GM10266 (cell line): ENCODE measurements around the gene SRRM4.

ENCODE experiments used
- DNase-seq: peaks from one replicate; pipeline ENCODE4 v3.0.0; 2012; ENCODE audit errors: extremely low spot score
- TF ChIP-seq, protein P1 (sequence below): IDR thresholded peaks from 2 replicates; pipeline ENCODE4 v1.5.1; 2012; ENCODE audit warnings: mild to moderate bottlenecking, low read depth; ENCODE audit not compliant: control insufficient read depth, insufficient read depth; ENCODE audit errors: missing control alignments

Gene SRRM4

DNA sequence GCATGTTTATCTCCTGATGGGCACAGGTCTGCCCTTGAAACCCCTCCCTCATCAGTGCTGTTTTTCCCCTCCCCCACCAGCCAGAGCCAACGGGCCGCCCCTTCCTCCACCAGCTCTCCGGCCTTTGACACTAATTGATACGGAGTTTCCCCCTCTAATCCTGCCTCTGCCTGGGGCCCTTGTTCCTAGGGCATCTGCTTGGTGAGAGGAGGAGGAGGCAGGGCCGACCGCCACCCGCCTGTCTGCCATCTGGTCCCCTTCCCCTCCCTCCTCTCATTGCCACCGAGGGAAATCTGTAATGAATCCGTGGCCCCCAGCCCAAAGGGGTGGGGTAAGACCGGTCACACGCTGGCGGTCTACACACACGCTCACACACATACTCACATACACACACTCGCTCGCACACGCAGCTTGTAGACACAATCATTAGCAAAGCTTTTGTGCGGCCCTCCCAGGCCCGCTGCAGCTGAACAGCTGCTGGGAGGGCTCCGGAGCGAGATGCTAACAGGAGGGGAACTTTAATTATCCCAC lies 27.4 kb downstream of the SRRM4 start:
- DNase-seq = no peak
- TF ChIP-seq, protein P1, sequence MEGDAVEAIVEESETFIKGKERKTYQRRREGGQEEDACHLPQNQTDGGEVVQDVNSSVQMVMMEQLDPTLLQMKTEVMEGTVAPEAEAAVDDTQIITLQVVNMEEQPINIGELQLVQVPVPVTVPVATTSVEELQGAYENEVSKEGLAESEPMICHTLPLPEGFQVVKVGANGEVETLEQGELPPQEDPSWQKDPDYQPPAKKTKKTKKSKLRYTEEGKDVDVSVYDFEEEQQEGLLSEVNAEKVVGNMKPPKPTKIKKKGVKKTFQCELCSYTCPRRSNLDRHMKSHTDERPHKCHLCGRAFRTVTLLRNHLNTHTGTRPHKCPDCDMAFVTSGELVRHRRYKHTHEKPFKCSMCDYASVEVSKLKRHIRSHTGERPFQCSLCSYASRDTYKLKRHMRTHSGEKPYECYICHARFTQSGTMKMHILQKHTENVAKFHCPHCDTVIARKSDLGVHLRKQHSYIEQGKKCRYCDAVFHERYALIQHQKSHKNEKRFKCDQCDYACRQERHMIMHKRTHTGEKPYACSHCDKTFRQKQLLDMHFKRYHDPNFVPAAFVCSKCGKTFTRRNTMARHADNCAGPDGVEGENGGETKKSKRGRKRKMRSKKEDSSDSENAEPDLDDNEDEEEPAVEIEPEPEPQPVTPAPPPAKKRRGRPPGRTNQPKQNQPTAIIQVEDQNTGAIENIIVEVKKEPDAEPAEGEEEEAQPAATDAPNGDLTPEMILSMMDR = no peak

DNA sequence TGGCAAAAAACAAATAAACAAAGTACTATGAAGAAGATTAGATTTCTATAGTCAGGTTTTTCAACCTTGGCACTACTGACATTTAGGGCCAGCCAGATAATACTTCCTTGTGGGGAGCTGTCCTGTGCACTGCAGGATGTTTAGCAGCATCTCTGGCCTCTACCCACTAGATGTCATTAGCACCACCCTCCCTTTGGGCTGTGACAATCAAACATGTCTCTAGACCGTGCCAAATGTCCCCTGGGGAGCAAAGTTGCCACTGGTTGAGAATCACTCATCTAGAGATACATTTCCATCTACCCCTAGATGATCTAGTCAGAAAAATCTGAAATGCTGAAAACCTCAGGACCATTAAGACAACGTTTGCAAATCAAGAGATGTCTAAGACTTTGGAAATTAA lies 29.9 kb downstream of the SRRM4 start:
- TF ChIP-seq, protein P1 = no peak
- no peak for DNase-seq

DNA sequence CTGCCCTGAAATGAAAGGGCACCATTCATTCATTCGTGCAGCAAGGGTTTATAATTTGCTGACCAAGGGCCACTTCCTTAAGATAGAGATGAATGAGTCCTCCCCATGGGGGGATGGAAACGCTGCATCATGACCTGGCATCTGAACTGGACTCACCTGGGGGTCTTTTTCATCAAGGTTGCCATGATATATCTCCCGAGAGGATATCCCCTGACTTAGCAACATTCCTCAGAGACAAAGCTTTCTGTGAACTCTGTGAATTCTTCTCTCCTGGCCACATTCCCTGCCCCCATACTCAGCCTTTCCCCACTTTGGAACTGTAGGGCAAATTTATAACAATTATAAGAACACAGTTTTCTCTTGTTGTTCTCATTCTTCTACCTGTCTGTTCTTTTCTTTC lies 30.8 kb downstream of the SRRM4 start:
- TF ChIP-seq, protein P1 = no peak
- no peak for DNase-seq

DNA sequence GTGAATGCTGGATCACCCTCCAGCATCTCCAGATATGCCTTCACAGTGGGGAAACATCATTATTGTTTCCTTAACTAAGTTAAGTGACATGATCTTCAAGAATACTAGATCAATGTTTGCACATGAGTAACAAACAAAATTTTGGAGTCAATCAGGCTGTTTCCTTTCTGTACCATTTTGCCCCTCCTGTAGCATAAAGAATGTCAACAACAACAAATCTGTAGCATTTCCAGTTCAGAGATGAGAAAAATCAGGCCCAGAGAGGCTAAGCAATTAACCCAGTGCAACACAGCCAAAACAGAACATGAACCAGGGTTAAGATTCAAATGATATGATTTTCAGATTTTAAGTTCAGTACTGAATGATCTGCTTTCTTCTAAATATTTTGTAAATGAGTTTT lies 31.7 kb downstream of the SRRM4 start:
- TF ChIP-seq, protein P1 = no peak
- no peak for DNase-seq

DNA sequence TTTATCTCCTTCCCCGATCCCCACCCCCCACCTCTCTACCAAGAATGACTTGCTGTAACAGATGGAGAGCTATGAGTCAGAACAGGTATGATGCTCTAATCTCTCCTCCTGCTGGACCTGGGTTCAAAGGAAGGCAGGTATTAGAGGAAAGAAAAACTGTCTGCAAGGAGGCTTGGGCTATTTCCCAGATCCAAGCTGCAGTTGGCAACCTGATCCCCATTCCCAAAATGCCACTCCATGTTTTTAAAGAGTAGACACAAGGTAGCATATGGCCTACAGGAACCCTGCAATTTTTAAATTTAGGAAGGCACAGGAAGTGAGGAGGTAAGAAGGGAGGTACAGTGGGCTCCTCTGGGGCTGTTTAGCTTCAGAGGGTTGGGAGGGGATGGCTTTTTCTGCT lies 33.0 kb downstream of the SRRM4 start:
- DNase-seq = no peak
- TF ChIP-seq, protein P1 = no peak

DNA sequence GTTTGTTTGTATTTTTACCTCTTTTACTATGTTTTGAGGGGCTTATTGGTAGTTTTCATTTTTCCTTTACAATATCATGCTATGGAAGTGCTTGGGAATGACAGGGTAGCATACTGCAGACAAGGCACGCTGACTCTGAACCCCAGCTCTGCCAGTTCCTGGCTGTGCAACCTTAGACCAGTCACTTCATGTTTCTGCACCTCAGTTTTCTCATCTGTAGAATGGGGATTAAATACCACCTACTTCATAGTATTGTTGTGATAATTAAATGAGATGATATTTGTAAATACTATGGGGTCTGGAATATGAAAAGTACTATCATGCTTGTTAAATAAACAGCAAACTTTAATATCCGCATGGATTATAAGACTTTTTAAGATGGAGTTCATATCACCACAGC lies 35.4 kb downstream of the SRRM4 start:
- TF ChIP-seq, protein P1 = no peak
- DNase-seq = no peak

DNA sequence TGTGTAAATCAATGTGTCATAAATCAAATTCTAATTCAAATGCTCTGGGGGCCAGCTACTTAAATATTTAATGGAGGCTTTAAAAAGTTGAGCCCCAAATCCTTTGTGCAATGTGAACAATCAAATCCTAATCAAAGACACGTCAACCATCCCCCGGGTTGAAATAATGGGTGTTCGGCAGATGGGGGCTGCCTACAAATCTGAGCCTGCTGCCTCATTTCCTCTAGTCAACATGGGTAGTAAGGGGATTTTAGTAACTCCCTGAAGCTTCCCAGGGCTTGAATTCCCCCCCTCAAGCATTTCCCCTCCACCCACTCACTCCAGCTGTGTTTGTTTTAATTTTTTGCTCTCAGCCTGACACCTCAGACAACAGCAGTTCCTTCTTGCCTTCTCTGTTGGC lies 37.8 kb downstream of the SRRM4 start:
- DNase-seq = no peak
- TF ChIP-seq, protein P1 = no peak
